ENCODE data around the gene CEND1.
A peak's percentile ranks its signal among the peaks of the same experiment; 100 is the strongest.
"Not testable (repeated sequence)": the region's sequence is repeated elsewhere in the genome, so short reads cannot be mapped to it uniquely, and the experiment has no call there.

Gene CEND1

DNA sequence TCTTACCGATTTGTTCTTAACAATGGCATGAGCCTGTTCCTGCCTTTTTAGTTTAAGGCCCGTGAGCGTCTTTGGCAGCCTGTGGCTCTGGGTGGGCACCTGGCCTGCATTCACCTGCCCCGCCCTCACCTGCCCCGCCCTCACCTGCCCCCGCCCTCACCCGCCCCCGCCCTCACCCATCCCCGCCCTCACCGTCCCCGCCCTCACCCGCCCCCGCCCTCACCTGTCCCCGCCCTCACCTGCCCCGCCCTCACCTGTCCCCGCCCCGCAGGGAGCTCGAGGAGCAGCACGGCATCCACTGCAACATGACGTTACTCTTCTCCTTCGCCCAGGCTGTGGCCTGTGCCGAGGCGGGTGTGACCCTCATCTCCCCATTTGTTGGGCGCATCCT is 26.8 kb downstream of the CEND1 start:
- no peak for DNase-seq

DNA sequence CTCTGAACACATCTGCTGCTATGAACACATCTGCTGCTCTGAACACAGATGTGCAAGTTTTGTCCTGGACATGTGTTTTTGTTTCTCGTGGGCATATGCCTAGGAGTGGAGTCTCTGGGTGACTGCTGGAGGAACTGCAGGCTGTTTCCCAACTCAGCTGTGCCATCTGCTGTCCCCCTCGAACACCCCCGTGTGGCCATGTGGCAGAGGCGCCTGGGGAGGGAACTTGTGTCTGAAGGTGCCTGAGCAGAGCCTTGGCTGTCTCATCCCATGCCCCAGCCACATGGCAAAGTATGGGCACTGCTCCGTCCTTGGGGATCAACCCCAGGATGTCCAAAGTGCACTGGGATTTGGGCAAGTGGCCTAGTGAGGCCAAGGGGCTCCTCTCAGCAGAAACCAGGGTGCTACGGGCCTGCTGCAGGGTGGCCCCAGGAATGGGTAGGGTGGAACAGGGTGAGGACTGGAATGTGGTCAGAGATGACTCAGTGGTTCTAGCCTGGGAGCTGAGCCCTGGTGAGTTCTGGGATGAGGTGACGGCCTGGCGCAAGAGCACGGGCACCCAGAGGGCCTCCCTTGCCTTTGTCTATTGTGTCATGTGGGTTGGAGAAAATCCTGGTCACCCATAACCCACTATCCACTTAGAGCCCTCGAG is 27.3 kb downstream of the CEND1 start:
- peak; percentile 85 for DNase-seq

DNA sequence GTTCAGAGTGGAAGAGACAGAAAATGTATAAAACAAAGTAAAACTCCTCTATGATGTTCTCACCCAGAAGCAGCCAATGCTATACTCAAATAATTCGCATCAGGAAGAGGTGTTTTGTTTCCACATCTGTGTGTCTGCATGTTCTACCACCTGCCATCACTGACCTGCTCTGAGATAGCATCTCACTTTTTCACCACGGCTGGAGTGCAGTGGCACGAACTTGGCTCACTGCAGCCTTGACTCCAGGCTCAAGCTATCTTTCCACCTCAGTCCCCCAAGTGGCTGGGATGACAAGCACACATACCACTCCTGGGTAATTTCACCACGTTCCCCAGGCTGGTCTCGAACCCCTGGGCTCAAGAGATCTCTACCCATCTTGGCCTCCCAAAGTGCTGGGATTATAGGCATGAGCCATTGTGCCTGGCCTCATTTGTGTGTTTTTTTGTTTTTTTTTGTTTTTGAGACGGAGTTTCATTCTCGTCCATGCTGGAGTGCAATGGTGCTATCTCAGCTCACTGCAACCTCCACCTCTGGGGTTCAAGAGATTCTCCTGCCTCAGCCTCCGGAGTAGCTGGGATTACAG is 28.3 kb downstream of the CEND1 start:
- DNase-seq: no peak

DNA sequence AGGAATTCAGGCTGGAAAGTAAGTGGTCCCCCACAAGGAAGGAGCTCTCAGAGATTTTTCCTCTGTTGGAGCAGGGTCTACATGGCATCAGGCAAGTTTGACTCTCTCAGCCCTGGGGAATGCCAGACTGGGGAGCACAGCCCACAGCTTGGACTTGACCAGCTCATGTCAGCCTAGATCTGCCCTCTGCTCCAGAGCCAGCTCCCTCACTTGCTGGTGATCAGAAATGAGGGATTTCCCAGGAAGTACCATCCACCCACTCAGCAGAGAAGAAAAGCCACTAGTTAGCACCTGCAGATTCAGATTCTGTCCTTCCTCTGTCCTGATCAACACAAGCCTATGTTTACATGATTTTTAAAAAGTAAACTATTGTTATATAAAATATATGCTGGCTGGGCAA is 29.7 kb downstream of the CEND1 start:
- DNase-seq: no peak

DNA sequence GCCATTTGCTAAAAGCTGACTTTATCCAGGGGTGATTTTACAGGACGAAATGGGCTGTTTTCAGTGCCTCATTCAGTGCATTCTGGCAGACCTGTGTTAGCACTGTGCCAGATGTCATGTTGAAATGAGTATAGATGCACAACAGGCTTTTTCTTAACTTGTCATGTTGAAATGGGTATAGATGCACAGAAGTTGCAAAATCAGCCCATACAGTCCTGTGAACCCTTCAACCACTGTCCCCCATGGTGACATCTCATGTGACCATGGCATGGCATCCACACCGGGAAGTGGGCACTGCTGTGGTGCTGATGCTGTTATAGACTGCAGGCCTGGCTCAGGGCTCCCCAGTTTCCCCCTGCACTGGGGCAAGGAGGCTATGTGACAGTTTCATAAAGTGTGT is 40.2 kb downstream of the CEND1 start:
- no peak for DNase-seq

DNA sequence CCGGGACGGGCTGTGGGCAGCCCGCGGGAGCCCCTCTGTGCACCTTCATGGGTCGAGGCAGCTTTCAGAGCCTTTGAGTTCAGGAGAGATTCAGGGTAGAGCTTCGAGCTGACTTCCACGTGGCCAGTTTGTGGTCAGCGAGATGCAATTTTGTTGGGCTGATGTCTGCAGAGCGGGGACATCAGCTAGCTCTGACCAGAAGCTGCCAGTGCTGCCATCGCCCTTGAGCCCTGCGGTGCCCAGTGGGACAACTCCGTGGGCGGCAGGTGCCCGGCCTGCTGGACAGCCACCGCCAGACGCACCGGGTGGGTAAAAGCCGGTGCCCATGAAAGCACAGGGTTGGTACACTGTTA is 41.9 kb downstream of the CEND1 start:
- DNase-seq: no peak

DNA sequence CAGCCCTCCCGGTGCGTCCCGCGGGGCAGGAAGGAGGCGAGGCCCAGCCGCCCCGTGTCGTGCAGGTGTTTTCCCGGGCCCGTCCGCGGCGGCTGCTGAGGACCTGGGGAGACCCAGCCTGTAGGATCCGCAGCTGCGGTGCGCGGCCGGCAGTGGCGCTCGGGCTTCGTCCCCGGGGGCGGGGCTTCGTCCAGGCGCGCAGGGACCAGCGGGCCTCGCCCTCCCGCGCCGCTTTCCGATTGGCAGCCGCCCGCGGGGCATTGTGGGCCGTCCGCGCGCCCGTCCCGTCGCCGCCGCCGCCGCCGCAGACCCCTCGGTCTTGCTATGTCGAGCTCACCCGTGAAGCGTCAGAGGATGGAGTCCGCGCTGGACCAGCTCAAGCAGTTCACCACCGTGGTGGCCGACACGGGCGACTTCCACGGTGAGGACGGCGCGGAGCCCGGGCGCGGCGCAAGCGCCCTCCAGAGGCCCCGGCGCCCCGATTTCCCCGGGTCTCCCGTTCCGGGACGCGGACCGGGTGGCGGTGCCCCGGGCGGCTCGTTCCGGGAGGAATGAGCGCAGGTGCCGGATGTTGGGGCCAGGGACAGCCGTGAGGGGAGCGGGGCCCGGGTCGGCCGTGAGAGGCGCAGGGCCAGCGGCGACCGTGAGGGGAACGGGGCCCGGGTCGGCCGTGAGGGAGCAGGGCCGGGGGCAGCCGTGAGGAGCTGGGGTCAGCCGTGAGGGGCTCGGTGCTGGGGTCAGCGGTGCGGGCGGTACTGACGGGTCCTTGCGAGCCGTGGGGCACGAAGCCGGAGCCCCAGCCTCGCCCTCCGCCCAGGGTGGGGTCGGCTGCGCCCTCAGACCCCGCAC is 42.5 kb downstream of the CEND1 start, which contains the start of gene TALDO1:
Gene TALDO1, plus strand, starts transcription at position 307 of the 849 bp plus-strand sequence. Its CDS starts 18 bp downstream, at position 325.
- peak; percentile 53 for DNase-seq

DNA sequence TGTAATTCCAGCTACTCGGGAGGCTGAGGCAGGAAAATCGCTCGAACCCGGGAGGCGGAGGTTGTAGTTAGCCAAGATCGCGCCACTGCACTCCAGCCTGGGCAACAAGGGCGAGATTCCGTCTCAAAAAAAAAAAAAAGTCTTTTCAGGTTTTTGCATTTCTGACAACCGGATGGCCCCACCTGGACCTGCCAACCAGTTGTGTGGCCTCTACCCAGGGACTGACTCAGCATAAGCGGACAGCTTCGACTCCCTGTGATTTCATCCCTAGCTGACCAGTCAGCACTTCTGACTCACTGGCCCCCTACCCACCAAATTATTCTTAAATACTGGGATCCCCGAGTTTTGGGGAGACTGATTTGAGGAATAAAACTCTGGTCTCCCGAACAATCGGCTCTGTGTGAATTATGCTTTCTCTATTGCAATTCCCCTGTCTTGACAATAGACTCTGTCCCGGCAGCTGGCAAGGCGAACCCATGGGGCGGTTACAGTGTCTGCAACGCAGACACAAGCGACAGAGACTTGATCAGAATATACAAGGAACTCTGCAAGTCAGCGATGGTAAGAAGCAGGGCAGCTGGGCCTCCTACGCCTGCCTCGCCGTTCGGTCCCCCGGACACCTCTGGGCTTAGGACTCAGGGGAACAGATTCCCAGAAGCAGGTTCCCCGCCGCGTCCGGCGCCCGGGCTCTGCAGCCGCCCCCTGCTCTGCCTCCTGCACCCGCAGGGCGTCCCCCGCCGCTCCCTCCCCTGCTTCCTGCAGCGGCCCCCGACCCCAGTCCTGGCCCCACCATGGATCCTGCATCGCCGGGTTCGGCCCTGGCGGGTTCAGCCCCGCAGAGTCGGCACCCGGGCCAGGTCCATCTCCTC is 43.4 kb downstream of the CEND1 start:
- no peak for DNase-seq

DNA sequence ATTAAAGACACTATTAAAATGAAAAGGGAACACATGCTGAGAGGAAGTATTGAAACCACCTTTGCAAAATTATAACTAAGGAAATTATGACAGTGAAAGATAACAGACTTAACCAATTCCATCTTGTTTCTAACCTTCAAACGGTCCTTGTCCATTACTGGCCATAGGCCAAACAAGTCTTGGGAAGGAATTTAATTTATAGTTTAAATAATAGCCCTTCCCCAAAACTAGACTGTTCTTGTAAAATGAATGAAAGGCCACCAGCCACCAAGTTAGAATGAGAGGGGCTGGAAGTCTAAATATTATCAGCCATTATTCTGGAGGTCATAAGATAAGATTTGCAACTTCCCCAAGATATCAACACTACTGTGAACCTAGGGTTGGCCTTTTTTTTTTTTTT is 44.5 kb downstream of the CEND1 start:
- no peak for DNase-seq

DNA sequence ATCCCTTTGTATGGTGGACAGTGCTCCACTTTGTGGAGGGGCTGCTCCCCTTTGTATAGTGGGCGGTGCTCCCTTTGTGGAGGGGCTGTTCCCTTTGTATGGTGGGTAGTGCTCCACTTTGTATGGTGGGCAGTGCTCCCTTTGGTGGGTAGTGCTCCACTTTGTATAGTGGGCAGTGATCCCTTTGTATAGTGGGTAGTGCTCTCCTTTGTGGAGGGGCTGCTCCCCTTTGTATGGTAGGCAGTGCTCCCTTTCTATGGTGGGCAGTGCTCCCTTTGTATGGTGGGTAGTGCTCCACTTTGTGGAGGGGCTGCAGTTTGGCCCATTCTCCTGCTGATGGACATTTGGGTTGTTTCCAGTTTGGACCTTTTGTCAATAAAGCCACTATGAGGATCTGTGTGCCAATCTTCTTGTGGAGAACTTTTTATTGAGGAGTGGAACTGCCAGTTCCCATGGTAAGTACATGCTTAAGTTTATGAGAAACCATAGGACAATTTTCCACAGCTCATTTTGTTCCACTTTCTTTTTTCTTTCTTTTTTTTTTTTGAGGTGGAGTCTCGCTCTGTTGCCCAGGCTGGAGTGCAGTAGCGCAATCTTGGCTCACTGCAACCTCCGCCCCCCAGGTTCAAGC is 47.2 kb downstream of the CEND1 start:
- DNase-seq: no peak

DNA sequence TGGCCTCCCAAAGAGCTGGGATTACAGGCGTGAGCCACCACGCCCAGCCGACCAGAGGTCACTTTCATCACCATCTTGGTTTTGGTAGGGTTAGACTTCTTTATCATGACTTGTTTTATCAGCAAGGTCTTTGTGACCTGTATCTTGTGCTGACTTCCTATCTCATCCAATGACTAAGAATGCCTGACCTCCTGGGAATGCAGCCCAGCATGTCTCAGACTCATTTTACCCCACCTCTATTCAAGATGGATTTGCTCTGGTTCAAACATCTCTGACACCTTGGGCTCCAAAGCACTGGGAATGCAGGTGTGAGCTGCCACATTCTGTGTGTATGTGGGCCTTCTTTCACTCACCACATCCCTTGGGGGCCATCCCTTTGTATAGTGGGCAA is 47.7 kb downstream of the CEND1 start:
- no peak for DNase-seq

DNA sequence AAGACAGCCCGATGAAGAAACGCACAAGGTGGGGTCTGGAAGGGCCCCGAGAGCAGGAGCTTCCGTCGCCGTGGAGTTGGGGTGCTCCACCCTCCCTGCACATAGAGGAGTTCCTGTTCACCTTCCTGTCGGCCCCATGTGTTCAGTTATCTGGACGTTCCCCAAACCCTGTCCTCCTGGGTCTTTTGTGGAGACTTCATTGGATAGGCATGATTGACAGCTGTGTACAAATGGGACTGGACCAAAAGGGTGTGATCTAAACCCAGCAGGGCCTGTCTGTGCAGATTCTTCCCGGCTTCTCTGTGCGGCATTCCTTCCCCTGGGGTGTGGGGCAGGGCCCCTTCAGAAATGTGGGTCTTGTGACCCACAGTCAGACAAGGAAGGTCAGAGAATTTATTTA is 52.0 kb downstream of the CEND1 start:
- DNase-seq: not testable (repeated sequence)

DNA sequence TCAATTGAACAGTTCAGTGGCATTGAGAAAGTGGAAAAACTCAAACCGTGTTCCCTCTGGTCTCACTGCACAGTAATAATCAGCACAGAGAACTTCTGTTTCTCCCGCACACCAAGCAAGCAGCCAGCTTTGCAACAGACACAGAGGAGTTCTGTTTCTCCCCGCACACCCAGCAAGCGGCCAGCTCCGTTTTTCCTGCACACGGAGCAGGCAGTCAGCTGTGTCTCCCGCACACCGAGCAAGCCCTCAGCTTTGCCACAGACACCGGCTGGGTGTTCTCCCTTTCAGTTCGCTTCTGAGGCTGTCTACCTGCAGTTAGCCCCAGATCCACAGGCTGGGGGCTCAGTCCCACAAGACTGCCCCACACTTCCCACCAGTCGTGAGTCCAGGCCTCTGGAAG is 52.5 kb downstream of the CEND1 start:
- DNase-seq: no peak

Measured in NCI-H1694 treated with DMSO at 0.1 percent for 48 hours (cell line).